Sigmoid colon (tissue), 7 donors: ENCODE results near the gene MYEOV. TPM values are rescaled to one million over a fixed set of nuclear protein-coding genes. Genes with fewer than 3 reads are reported as not detected.

Experiments
- DNase-seq: peaks from one replicate; pipeline ENCODE4 v3.0.0-alpha.2; 2019
- H3K27ac ChIP-seq, 4 donors: fragments of 200-600 bp; sonication (generic); one replicate each; pipeline ENCODE4 v1.5.1; 2016 to 2019; ENCODE audit warnings: mild to moderate bottlenecking in 1 of 4
- H3K27me3 ChIP-seq, 3 donors: fragments of 200-600 bp; sonication (generic); one replicate each; pipeline ENCODE4 v1.5.1; 2019; ENCODE audit warnings: mild to moderate bottlenecking in 1 of 3
- H3K36me3 ChIP-seq, 4 donors: fragments of 200-600 bp; sonication (generic); one replicate each; pipeline ENCODE4 v1.5.1; 2016 to 2019
- H3K4me1 ChIP-seq, 4 donors: fragments of 200-600 bp; sonication (generic); one replicate each; pipeline ENCODE4 v1.5.1; 2017 to 2019
- H3K4me3 ChIP-seq, 4 donors: fragments of 200-600 bp; sonication (generic); one replicate each; pipeline ENCODE4 v1.5.1; 2017 to 2019; ENCODE audit warnings: mild to moderate bottlenecking in 2 of 4, moderate library complexity in 1 of 4
- H3K9me3 ChIP-seq, 4 donors: fragments of 200-600 bp in 3 of 4; sonication (generic) in 3 of 4; one replicate each; pipeline versions ENCODE4 v1.5.1 to v1.6.1; 2013 to 2019
- CTCF ChIP-seq, 4 experiments: fragments of 450-650 bp in 3 of 4; fragments of 200-600 bp in 1 of 4; IDR thresholded peaks; one replicate each; pipeline ENCODE4 v1.5.1; 2016 to 2019; ENCODE audit warnings: antibody characterized with exemption in 4 of 4, mild to moderate bottlenecking in 3 of 4, moderate library complexity in 2 of 4
- EP300 ChIP-seq, 4 donors: sonication (generic); formaldehyde crosslinking; IDR thresholded peaks; one replicate each; pipeline ENCODE4 v1.6.1; 2017; ENCODE audit warnings: antibody characterized with exemption in 4 of 4
- POLR2A ChIP-seq, 2 donors: fragments of 450-650 bp; IDR thresholded peaks; one replicate each; pipeline ENCODE4 v1.6.1; 2016; ENCODE audit warnings: antibody characterized with exemption in 2 of 2, mild to moderate bottlenecking in 2 of 2, moderate library complexity in 2 of 2
- POLR2AphosphoS5 ChIP-seq, 4 donors: sonication (generic); formaldehyde crosslinking; IDR thresholded peaks; one replicate each; pipeline ENCODE4 v1.6.1; 2017; ENCODE audit warnings: antibody characterized with exemption in 4 of 4
- WGBS, 2 donors: extraction: QIAGEN DNeasy Blood & Tissue Kit; methylation state at CpG; one replicate each; pipeline ENCODE4 v1.1.7; 2013; 5-methylcytosine and 5-hydroxymethylcytosine counted together
- intact Hi-C: fragments of 100-400 bp; cut with DNase I; formaldehyde crosslinking; loops from one replicate; pipeline ENCODE4 v1.15.1; 2023
- polyA plus RNA-seq, 3 donors: library from polyadenylated mRNA; stranded (reverse); fragments of 200-250 nt; gene quantifications; one replicate each; pipeline ENCODE4 v1.2.3, GENCODE V29; 2013
- total RNA-seq, 4 donors: library from RNA; depleted of rRNA; stranded (reverse); fragments of >200 nt; gene quantifications; one replicate each; pipeline ENCODE4 v1.1.0, GENCODE V29; 2016
- donor health status: healthy with polysubstance abuse.
- donor health status: Bipolar disorder and iron deficiency.
- donor health status: healthy.

Gene MYEOV
- total and polyA plus RNA-seq, 7 donors, result 1.2 to 11.1 (median 10.1) TPM; not detected in 4

GRCh38 chr11:69293087-69293486 lies 868 bp upstream of the MYEOV start:
- intact Hi-C loops, result loop anchor here (5.0 kb wide), 1 partner anchor 349 kb away; the partner anchor contains the start of gene CCND1
- Histone ChIP-seq H3K27me3 (no peaks in the 10 kb centered on the region), H3K4me1 (peaks cover 0 to 27% (median 18%) of the 10 kb centered on the region in 4 donors), H3K9me3 (no peaks in the 10 kb centered on the region), H3K27ac (no peak overlapping the region), H3K36me3 (no peaks in the 10 kb centered on the region), H3K4me3 (no peak overlapping the region)
- TF ChIP-seq POLR2A (IDR thresholded peaks at IDR 0.05), result no peak
- no peak for TF ChIP-seq CTCF (IDR thresholded peaks at IDR 0.05)
- TF ChIP-seq POLR2AphosphoS5 (IDR thresholded peaks at IDR 0.05), result no peak
- TF ChIP-seq EP300 (IDR thresholded peaks at IDR 0.05), result no peak
- no peak for DNase-seq
- WGBS, 2 donors, result 84 to 86% methylated on average over 8 of the region's 8 CpGs

GRCh38 chr11:69294571-69295078 lies 670 bp downstream of the MYEOV start:
- no peaks in the 10 kb centered on the region for H3K36me3 ChIP-seq
- no peak overlapping the region for H3K4me3 ChIP-seq
- H3K27ac ChIP-seq, result no peak overlapping the region
- no peaks in the 10 kb centered on the region for H3K9me3 ChIP-seq
- no peak for DNase-seq
- peaks cover 0 to 38% (median 29%) of the 10 kb centered on the region in 4 donors for H3K4me1 ChIP-seq
- no peak for TF ChIP-seq POLR2A (IDR thresholded peaks at IDR 0.05)
- no peak for TF ChIP-seq CTCF (IDR thresholded peaks at IDR 0.05)
- no peak for TF ChIP-seq POLR2AphosphoS5 (IDR thresholded peaks at IDR 0.05)
- TF ChIP-seq EP300 (IDR thresholded peaks at IDR 0.05), result no peak
- WGBS, 2 donors, result 90 to 94% methylated on average over 8 of the region's 8 CpGs
- intact Hi-C loops, result loop anchor here (5.0 kb wide), 2 partner anchors 148 to 348 kb away; partner anchors contain the start of gene CCND1
- H3K27me3 ChIP-seq, result no peaks in the 10 kb centered on the region

GRCh38 chr11:69295079-69295994 lies 1.4 kb downstream of the MYEOV start:
- intact Hi-C loops, result loop anchor here (5.0 kb wide), 1 partner anchor 147 kb away; no protein-coding TSS in a partner anchor
- no peak for TF ChIP-seq CTCF (IDR thresholded peaks at IDR 0.05)
- TF ChIP-seq POLR2AphosphoS5 (IDR thresholded peaks at IDR 0.05), result no peak
- TF ChIP-seq EP300 (IDR thresholded peaks at IDR 0.05), result no peak
- TF ChIP-seq POLR2A (IDR thresholded peaks at IDR 0.05), result no peak
- Histone ChIP-seq H3K4me3 (no peak overlapping the region), H3K27me3 (no peaks in the 10 kb centered on the region), H3K4me1 (peaks cover 0 to 38% (median 29%) of the 10 kb centered on the region in 4 donors), H3K9me3 (no peaks in the 10 kb centered on the region), H3K36me3 (no peaks in the 10 kb centered on the region), H3K27ac (no peak overlapping the region)
- WGBS, 2 donors, result 92% methylated on average over 31 of the region's 31 CpGs
- DNase-seq, result no peak

GRCh38 chr11:69295995-69296889 lies 2.3 kb downstream of the MYEOV start:
- no peak overlapping the region for H3K4me3 ChIP-seq
- no peaks in the 10 kb centered on the region for H3K9me3 ChIP-seq
- DNase-seq, result peak; percentile 82
- intact Hi-C loops, result loop anchor here (5.0 kb wide), 1 partner anchor 146 kb away; no protein-coding TSS in a partner anchor
- H3K36me3 ChIP-seq, result no peaks in the 10 kb centered on the region
- peak overlapping the region; percentile 70 to 77 (median 72) for H3K27ac ChIP-seq
- WGBS, 2 donors, result 73 to 85% methylated on average over 18 of the region's 18 CpGs
- TF ChIP-seq CTCF (IDR thresholded peaks at IDR 0.05), result no peak
- TF ChIP-seq POLR2AphosphoS5 (IDR thresholded peaks at IDR 0.05), result peak in 2 of 4 donors; percentile 5 to 31
- no peaks in the 10 kb centered on the region for H3K27me3 ChIP-seq
- peaks cover 0 to 38% (median 29%) of the 10 kb centered on the region in 4 donors for H3K4me1 ChIP-seq
